GM18511 (cell line): ENCODE results near the gene CENPA.
"Not testable (repeated sequence)": the region's sequence is repeated elsewhere in the genome, so short reads cannot be mapped to it uniquely, and the experiment has no call there.

Source experiments
- ATAC-seq: cut with Tn5 transposase; IDR thresholded peaks from one replicate; pipeline ENCODE4 v1.9.1; 2021; ENCODE audit warnings: mild to moderate bottlenecking, moderate library complexity; ENCODE audit not compliant: unreplicated experiment

Gene CENPA

DNA sequence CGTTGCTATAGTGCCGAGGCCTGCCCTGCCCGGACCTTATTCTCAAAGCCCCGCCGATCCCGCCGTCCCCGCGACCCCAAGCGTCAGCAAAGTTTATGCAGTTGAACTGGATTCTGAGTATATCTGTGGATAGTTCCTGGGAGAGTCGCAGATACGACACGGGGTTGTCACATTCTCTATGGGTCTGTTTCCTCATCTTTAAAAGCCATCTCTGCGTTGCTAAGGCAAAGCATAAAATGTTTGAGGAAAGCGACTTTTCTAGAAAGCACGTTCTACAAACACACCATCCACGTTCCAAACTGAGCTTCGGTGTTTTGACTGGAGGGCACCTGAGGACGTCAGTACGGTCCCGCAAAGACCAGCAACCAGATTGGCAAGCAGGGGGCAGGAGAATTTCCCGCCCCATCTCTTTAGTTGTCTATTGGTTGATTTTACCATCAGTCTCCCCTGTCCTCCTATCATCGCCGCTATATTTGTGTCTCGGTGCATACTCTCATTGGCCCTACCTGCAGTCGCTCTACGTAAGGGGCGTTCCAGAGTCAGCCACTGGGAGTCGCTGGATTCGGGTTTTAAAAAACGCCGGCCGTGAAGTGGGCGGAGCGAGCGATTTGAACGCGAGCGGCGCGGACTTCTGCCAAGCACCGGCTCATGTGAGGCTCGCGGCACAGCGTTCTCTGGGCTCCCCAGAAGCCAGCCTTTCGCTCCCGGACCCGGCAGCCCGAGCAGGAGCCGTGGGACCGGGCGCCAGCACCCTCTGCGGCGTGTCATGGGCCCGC lies at the start of gene CENPA:
CENPA (plus strand) TSS at position 626 of the 776 bp plus-strand sequence; CDS start at position 767, 141 bp downstream.
- peak; percentile 99 for ATAC-seq

DNA sequence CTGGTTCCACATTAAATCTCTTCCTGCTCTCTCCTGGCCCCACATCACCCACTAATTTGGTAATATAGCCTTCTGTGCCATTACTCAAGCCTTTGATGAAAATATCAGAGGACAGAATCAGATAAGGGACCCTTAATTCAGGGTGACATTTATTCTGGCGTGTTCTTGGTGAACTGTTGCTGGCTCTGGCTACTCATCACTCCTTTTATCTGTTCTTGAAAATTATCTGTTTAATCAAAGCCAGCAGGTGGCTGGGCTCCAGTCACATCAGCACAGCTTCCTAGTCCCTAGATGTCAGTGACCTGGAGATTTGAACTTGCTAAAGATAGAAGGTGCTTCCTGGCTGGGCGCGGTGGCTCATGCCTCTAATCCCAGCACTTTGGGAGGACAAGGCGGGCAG lies 48.6 kb upstream of the CENPA start:
- no peak for ATAC-seq

DNA sequence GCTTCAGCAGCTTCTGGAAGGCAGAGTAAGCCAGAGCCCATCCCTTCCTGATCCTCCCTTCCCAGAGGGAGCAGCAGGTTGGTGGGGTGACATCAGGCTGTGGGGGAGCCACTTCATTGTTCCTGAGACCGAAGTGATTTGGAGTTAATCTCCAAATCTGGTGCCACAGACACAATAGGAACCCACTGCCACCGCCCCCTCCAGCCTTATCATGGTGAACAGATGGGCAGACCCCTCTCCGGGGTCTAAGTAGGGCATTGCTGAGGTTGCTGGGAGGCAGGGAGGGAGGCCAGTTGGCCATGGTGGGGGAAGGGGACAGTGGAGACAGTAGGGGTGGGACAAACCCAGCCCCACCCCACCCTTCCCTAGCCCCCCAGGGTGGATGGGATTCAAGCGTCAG lies 47.4 kb upstream of the CENPA start:
- ATAC-seq: no peak

DNA sequence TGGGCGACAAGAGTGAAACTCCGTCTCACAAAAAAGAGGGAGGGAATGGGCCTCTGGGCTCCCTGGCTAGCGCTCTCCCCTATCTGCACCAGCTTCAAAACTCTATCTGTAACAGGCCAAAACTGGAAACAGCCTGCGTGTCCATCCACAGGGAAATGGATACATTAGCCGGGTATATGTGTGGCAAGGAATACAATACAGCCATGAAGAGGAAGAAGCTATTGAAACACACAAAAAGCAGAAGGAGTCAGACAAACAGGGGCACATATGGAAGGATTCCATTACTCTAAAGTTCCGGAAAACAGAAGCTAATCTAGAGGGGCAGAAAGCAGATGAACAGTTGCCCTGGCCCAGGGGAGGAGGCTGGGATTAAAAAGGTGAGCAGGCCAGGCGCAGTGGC lies 46.3 kb upstream of the CENPA start:
- ATAC-seq: no peak

DNA sequence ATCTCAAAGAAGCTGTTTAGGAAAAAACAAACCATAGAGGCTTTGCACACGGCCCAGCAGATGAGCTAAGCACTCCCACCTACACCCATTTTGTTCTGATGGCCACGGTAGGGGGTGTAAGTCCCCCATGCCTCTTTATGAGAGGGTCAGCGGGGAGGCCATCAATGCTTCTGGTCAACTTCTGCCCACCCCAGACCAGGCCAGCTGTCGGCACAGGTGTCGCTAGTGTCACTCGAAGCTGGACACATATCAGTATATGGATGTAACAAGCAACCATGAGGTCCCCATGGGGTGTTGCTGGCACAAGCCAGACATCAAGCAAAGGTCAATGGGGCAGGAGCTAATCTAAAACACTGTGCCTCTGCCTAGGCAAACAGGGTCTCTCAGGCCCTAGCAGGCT lies 45.5 kb upstream of the CENPA start:
- no peak for ATAC-seq

DNA sequence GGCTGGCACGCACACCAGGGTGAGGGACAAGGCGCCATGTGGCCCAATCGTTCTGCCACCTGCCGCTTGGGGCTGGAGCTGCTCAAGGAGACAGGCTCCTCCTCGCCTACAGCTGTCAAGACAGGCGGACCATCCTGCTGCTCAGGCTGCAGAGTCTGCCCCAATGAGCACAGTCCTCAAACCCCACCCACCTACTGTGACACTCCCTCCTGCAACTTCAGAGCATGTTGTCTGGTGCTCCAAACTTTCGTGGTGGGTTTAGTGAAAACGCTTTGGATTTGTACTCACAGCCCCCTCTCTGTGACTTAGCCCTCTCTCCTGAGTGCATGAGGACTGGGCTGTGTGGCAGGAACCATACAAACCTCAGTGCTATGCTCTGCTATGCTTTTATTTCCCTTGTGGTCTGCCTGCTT lies 45.0 kb upstream of the CENPA start:
- ATAC-seq: no peak

DNA sequence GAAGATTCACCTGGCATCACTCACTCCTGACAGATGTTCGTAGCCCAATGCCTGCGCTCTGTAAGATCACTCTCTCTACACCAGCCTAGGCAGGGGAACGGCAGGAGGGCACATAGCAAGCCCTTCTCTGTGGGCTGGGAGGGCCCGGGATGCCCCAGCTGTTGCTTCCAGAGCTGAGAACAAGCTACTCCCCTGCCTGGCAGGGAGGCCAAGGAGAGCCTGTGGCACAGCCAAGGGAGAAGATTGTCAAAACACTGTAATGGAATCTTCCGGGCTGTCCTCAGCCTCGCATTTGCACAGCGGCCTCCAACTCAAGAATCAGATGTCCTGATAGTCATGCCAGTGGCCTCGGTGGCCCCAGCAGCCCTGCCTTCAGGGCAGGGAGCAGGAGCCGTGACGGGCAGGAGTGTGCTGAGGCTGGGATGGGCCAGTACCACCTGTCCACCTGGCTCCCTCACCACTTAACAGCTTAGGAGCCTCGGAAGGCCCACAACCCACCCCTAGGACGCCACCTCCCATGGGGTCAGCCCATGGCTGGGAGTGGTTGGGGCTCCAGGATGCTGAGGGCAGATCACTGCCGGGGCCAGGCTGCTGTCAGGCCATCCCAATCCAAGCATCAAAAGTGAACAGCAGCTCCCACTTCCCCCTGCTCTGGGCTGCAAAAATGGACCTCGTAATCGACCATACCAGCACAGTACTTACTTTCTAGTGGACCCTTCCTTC lies 43.6 kb upstream of the CENPA start:
- no peak for ATAC-seq

DNA sequence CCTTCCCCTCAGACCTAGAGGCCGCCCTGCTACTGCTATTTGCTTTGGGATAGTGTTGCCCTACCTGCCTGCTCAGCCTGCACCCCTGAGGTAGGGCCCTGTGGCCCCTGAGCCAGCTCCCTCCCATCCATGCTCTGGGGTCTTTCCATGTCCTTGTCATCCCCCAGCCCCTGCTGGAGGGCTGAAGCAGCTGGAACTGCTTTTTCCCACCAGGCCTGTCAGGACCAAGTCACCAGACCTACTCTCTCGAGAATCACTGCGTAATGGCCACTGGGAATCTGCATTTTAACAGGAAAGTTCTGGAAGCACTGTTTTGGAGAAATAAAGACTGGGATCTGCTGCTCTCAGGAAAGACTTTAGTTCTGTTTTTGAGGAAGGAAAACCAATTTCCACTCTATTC lies 42.0 kb upstream of the CENPA start:
- ATAC-seq: no peak

DNA sequence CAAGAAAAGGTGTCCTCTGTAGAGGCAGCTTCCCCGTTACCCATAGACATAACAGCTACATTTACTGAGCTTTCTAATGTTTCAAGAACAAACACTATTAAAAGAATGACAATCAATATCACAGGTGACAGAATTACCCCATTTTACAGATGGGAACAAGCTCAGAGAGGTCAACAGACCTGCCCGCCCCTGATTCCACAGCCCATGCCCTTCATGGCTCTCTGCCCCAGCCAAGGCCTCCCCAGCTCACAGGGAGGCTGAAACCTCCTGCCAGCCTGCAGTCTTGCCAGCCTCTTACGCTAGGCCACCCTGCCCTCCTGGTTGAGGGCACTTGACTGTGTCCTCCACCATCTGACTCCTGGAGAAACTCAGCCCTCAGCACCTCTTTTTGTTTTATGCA lies 40.9 kb upstream of the CENPA start:
- no peak for ATAC-seq

DNA sequence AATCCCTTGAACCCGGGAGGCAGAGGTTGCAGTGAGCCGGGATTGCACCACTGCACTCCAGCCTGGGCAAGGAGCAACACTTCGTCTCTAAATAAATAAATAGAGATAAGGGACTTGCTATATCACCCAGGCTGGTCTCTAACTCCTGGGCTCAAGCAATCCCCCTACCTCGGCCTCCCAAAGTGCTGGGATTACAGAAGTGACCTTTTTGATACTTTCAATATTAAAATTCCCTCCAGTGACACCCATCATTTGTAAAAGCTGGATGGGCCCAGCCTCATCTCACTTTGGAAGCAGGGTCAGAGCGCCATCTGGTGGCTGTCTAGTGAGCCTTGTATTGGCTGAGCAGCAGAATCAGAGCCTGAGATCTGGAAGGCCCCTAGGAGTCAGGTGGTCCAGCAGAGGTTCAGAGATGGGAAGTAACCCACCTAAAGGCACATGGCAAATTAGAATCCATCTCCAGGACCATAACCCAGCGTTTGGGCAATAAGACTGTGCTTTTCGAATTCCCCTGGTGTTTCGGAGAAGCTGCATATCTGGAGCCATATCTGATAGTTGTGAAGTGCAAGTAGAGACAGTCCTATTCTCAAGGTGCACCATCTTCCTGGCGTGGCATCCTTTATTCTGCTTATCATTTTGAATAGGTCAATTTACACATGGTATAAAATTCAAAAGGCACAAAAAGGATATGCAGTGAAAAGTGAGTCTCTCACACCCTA lies 40.1 kb upstream of the CENPA start:
- ATAC-seq: no peak

DNA sequence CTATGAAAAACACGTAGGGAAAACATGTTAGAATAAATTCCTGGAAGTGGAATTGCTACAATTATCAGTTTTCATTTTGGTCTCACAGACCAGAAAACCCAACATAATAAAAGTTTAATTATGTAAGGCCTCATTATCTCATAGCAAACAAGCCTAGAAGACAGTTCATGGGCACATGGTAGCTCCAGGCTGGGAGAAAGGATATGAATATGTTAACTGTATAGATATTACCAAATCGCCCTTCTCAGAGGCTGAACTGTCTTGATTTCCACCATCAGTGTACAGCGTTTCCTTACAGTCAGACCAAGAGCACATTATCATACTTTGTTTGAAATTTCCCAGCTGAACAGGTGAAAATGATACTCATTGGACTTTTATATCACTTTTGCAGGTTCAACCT lies 38.9 kb upstream of the CENPA start:
- no peak for ATAC-seq

DNA sequence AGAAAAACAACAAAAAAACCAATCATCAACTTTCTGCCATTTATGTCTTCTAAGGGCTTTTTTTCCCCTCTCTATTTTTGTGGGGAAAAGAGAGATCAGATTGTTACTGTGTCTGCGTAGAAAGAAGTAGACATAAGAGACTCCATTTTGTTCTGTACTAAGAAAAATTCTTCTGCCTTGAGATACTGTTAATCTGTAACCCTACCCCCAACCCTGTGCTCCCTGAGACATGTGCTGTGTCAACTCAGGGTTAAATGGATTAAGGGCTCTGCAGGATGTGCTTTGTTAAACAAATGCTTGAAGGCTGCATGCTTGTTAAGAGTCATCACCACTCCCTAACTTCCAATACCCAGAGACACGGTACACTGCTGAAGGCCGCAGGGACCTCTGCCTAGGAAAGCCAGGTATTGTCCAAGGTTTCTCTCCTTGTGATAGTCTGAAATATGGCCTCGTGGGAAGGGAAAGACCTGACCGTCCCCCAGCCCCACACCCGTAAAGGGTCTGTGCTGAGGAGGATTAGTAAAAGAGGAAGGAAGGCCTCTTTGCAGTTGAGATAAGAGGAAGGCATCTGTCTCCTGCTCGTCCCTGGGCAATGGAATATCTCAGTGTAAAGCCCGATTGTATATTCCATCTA lies 36.0 kb upstream of the CENPA start:
- ATAC-seq: not testable (repeated sequence)

DNA sequence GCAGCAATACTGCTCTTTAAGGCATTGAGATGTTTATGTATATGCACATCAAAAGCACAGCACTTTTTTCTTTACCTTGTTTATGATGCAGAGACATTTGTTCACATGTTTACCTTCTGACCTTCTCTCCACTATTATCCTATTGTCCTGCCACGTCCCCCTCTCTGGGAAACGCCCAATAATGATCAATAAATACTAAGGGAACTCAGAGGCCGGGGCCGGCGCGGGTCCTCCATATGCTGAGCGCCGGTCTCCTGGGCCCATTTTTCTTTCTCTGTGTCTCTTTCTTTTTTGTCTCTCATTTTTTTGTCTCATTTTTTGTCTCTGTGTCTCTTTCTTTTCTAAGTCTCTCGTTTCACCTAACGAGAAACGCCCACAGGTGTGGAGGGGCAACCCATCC lies 35.4 kb upstream of the CENPA start:
- not testable (repeated sequence) for ATAC-seq

DNA sequence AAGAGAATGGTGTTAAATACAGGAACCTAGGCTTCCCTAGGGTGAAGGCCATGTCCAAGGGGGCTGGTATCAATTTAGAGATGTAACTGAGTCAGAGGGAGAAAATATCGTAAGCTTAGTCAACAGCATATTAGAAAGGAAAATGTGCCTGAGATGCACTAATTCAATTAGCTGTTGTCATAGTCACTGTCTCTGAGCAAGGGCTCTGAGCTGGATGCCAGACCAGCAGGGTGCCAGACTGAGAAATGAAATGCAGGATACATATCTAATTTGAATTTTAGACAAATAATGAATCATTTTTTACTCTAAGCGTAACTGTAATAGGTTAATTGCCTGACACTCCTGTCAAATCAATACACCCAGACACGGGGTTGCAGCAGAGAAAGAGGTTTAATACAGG lies 33.2 kb upstream of the CENPA start:
- ATAC-seq: no peak

DNA sequence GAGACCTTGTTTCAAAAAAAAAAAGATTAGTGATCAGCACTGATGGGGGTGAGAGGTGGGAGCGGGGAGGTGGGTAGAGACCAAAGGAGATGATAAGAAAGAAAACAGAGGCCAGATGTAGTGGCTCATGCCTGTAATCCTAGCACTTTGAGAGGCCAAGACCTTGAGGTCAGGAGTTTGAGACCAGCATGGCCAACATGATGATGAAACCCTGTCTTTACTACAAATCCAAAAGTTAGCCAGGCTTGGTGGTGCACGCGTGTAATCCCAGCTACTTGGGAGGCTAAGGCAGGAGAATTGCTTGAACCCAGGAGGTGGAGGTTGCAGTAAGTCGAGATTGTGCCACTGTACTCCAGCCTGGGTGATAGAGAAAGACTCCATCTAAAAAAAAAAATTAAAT lies 31.3 kb upstream of the CENPA start:
- no peak for ATAC-seq

DNA sequence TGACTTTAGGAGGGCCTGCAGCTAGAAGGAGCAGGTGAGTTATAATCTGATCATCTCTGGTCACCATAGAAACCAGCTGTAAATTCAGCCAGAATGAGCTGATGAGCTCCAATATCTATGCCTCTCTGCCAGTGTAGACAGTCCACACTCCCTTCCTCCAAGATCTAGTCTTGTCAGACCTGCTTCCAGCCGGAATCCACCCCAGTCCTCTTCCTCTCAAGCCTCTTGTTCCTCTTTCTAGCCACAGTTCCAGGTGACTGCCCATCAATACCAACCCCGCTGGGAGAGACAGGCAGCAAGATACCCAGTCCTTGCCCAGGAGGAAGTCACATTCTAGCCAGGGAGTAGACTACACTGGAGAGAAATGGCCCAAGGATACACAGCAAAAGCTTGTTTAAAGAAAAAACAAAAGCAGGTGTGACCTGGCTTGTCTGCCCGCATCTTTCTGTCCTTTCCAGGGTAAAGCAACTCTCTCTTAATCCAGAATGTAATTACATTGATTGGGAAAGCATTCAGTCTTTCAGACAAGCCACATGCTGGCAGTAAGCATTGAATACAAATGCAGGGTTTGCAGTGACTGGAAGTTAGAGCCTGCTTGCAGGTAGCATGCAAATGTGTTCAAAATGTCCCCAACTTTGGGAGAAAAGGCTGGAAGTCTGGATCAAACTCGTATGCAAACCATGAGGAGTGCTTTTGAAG lies 30.7 kb upstream of the CENPA start:
- no peak for ATAC-seq

DNA sequence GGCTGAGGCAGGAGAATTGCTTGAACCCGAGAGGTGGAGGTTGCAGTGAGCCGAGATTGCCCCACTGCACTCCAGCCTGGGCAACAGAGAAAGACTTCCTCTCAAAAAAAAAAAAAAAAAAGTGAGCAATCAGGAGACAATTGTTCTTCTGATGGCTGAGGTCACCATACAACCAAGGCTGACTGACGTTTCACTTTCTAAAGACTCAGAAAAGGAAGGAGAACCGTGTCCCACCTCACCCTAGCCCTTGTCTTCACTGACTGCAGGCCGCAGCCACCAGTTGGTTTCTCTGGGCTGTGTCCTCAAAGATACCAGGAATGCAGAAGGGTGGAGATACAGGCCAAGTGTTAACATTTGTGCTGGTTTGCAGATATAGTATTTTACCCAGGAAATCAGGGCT lies 29.5 kb upstream of the CENPA start:
- ATAC-seq: no peak

DNA sequence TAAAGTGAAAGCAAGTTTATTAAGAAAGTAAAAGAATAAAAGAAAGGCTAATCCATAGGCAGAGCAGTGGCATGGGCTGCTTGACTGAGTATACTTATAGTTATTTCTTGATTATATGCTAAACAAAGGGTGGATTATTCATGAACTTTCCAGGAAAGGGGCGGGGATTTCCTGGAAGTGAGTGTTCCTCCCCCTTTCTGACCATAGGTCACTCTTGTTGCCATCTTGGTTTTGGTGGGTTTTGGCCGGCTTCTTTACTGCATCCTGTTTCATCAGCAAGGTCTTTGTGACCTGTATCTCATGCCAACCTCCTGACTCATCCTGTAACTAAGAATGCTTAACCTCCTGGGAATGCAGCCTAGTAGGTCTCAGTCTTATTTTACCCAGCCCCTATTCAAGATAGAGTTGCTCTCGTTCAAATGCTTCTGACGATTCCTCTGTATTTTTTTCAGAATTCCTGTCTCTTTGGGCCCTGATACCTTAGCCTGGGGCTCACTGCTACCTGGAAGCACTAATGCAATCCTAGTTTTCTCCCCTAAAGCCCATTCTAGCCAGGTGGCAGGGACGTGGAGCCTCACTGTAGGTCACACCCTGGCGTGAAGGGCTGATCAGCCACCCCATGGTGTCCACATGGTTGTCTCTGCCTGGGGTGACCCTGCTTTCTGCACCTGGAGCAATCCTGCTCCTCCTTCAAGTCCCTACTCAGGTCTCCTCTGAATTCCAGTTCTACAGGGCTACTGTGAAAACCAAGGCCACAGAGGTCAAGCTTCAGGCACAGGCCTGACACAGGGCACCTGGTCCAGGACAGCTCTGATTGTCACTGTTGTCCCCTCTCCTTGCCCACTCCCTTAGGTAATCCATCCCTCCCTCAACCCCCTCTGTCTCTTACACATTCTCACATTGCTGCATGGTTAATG lies 27.7 kb upstream of the CENPA start:
- ATAC-seq: peak; percentile 74

DNA sequence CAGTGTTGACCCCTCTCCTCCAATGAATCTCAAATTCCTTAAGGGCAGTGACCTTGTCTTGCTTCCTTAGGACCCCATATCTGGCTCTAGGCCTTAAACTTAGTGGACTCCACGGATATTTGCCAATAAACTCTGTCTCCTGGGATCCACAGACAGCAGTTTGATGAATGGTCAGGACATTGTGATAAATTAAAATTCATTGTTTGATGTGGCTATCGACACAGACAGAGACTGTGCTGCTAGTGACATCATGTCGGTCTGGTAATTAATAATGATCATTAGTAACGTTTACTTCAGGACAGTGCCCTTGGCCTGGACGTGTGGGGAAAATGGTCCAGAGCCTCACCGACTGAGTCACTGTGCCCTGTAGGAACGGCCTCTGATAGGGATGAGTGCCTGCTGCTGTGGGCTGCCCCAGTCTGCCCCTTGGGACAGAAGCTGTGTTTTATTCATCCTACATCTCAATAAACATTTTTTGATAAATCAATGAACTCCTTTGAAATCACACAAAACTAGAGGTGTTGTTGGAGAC lies 27.0 kb upstream of the CENPA start:
- ATAC-seq: no peak
